Natural killer cell (primary cell): ENCODE results near the gene LHFPL2. TPM values are rescaled to one million over a fixed set of nuclear protein-coding genes. Genes with fewer than 3 reads are reported as not detected.

ENCODE experiments used
- ATAC-seq, 3 donors: fragments of 150-1000 bp in 2 of 3; fragments of 200-7000 bp in 1 of 3; cut with Tn5 transposase; 1 replicate in 1 of 3; 2 replicates in 2 of 3; pipeline ENCODE4 v1.10.0; 2021; ENCODE audit warnings: mild to moderate bottlenecking in 2 of 3, moderate library complexity in 2 of 3
- DNase-seq, 2 donors: peaks; one replicate each; pipeline versions ENCODE4 v3.0.0 to v3.0.0-alpha.2; 2013 to 2021; ENCODE audit warnings: mixed read lengths in 1 of 2
- H3K27ac ChIP-seq: one replicate; pipeline ENCODE4 v1.5.1; 2013; ENCODE audit warnings: mild to moderate bottlenecking, low read length
- H3K27me3 ChIP-seq: one replicate; pipeline ENCODE4 v1.6.1; 2013; ENCODE audit warnings: low read length; ENCODE audit not compliant: control insufficient read depth, insufficient read depth
- H3K36me3 ChIP-seq: one replicate; pipeline ENCODE4 v1.6.1; 2013; ENCODE audit warnings: low read length; ENCODE audit not compliant: control insufficient read depth, insufficient read depth
- H3K4me1 ChIP-seq: one replicate; pipeline ENCODE4 v1.6.1; 2013; ENCODE audit warnings: low read length; ENCODE audit not compliant: control insufficient read depth, insufficient read depth
- H3K4me3 ChIP-seq: one replicate; pipeline ENCODE4 v1.5.1; 2013; ENCODE audit warnings: low read length
- H3K9me3 ChIP-seq: one replicate; pipeline ENCODE4 v1.6.1; 2013; ENCODE audit warnings: low read length; ENCODE audit not compliant: control insufficient read depth, insufficient read depth
- H3K27ac Mint-ChIP-seq, 2 donors: one replicate each; pipeline ENCODE4 v1.8.0; 2022; ENCODE audit warnings: mild to moderate bottlenecking in 2 of 2, mixed read lengths in 2 of 2, moderate library complexity in 1 of 2
- H3K27me3 Mint-ChIP-seq, 2 donors: one replicate each; pipeline ENCODE4 v1.8.0; 2022; ENCODE audit warnings: low read depth in 2 of 2, mixed read lengths in 2 of 2
- H3K36me3 Mint-ChIP-seq: one replicate; pipeline ENCODE4 v1.8.0; 2022; ENCODE audit warnings: mixed read lengths
- H3K4me1 Mint-ChIP-seq, 2 donors: one replicate each; pipeline ENCODE4 v1.8.0; 2022; ENCODE audit warnings: mixed read lengths in 2 of 2
- H3K4me3 Mint-ChIP-seq: one replicate; pipeline ENCODE4 v1.8.0; 2022; ENCODE audit warnings: mild to moderate bottlenecking, moderate library complexity, mixed read lengths
- H3K9me3 Mint-ChIP-seq, 2 donors: one replicate each; pipeline ENCODE4 v1.8.0; 2022; ENCODE audit warnings: mixed read lengths in 2 of 2
- WGBS: methylation state at CpG from one replicate; pipeline ENCODE4 v1.1.7; 2013; ENCODE audit warnings: missing lambda C conversion rate; ENCODE audit not compliant: insufficient coverage; 5-methylcytosine and 5-hydroxymethylcytosine counted together
- intact Hi-C: fragments of 100-400 bp; cut with micrococcal nuclease; formaldehyde crosslinking; loops from one replicate; pipeline ENCODE4 v1.14.2; 2022
- total RNA-seq, 4 donors: library from RNA; stranded (reverse); fragments of 120-200 nt in 1 of 4; gene quantifications; one replicate each; pipeline versions ENCODE4 v1.2.3 to v1.2.4, GENCODE V29; 2013 to 2022
- TF ChIP-seq, protein P1 (sequence below): fragments of 200-600 bp; IDR thresholded peaks from one replicate; pipeline ENCODE4 v1.8.0; 2022; ENCODE audit warnings: antibody characterized with exemption

LHFPL2 gene
- total RNA-seq, 3 donors from 2014 or later (not counting 1 experiment from before 2014, with no cell fraction given): 0.85 to 1.9 (median 1.00) TPM

DNA sequence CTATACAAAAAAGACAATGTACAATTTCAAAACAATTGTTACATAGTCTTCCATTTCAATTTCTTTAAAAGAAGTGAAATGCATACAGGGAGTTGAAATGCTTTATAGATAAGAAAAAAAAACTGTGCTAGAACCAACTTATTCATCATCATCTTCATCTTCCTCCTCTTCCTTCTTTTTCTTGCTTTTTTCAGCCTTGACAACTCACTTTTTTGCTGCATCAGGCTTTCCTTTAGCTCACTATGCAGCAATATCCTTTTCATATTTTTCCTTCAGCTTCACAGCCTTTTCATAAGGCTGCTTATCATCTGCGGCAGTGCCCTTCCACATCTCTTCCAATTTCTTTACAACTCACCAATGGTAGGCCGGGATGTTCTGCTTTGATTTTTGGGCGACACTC lies 4.4 kb downstream of the LHFPL2 start:
- H3K4me1 Mint-ChIP-seq: peaks cover 9 to 17% of the 10 kb centered on the region in 2 donors
- intact Hi-C loops: no loop called here
- 90% methylated on average over 3 of the region's 3 CpGs for WGBS
- no peak overlapping the region for H3K4me3 ChIP-seq
- no peak for ATAC-seq
- no peaks in the 10 kb centered on the region for H3K36me3 Mint-ChIP-seq
- no peaks in the 10 kb centered on the region for H3K36me3 ChIP-seq
- no peak overlapping the region for H3K4me3 Mint-ChIP-seq
- peaks cover 20 to 27% of the 10 kb centered on the region in 2 donors for H3K27me3 Mint-ChIP-seq
- peaks cover 10% of the 10 kb centered on the region for H3K4me1 ChIP-seq
- no peaks in the 10 kb centered on the region for H3K9me3 Mint-ChIP-seq
- no peak for DNase-seq
- H3K27me3 ChIP-seq: peaks cover 11% of the 10 kb centered on the region
- no peaks in the 10 kb centered on the region for H3K9me3 ChIP-seq
- TF ChIP-seq, protein P1, sequence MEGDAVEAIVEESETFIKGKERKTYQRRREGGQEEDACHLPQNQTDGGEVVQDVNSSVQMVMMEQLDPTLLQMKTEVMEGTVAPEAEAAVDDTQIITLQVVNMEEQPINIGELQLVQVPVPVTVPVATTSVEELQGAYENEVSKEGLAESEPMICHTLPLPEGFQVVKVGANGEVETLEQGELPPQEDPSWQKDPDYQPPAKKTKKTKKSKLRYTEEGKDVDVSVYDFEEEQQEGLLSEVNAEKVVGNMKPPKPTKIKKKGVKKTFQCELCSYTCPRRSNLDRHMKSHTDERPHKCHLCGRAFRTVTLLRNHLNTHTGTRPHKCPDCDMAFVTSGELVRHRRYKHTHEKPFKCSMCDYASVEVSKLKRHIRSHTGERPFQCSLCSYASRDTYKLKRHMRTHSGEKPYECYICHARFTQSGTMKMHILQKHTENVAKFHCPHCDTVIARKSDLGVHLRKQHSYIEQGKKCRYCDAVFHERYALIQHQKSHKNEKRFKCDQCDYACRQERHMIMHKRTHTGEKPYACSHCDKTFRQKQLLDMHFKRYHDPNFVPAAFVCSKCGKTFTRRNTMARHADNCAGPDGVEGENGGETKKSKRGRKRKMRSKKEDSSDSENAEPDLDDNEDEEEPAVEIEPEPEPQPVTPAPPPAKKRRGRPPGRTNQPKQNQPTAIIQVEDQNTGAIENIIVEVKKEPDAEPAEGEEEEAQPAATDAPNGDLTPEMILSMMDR: no peak
- H3K27ac Mint-ChIP-seq: no peak overlapping the region
- no peak overlapping the region for H3K27ac ChIP-seq

- Mint-ChIP-seq H3K4me3 (no peak overlapping the region), H3K36me3 (no peaks in the 10 kb centered on the region), H3K9me3 (no peaks in the 10 kb centered on the region), H3K4me1 (peaks cover 9 to 17% of the 10 kb centered on the region in 2 donors), H3K27ac (no peak overlapping the region), H3K27me3 (peaks cover 20 to 30% of the 10 kb centered on the region in 2 donors)
- peaks cover 6% of the 10 kb centered on the region for H3K4me1 ChIP-seq
- ATAC-seq: no peak
- H3K27ac ChIP-seq: no peak overlapping the region
- no peaks in the 10 kb centered on the region for H3K36me3 ChIP-seq
- no peak for DNase-seq
- no peaks in the 10 kb centered on the region for H3K9me3 ChIP-seq
- no peak overlapping the region for H3K4me3 ChIP-seq
- 91% methylated on average over 1 of the region's 1 CpG for WGBS
- intact Hi-C loops: no loop called here
- TF ChIP-seq, protein P1: no peak
- peaks cover 11% of the 10 kb centered on the region for H3K27me3 ChIP-seq
Observed at GRCh38 chr5:78642701-78643100, 5.9 kb downstream of the LHFPL2 start.

DNA sequence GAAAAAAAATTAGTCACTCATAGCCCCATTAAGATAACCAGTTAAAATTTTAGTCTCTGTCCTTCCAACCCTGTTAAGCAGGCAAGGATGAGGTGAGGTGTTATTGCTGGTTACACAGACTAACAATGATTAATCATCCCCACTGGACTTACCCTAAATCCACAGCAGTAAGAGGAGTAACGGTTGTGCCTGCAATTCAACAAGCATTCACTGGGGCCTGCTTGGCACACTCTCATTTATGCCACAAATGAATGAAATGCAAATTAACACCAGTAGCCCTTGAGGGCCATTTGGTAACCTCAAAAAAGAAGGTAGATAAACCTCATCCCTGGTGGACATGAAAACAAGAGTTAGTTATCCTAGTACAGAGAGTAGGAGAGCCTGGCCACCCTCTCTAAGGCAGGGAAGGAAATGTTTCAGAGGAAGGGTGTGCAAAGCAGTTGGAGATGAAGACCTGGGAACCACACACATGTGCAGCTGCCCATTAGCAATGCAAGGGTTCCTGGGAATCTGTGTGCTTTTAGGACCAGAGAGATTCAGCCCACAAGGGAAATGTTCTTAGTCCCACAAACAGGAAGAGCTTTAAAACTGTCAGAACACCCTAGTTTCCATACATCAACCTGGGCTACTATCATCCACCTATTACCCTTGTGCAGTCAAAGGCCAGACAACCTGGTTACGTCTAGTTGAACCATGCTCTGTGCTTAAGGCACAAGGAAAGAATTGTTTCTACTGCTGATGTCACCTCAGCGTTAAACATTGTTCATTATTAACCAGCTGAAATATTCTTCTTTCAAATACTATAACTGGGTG lies 7.7 kb downstream of the LHFPL2 start:
- TF ChIP-seq, protein P1: no peak
- Histone ChIP-seq H3K36me3 (no peaks in the 10 kb centered on the region), H3K27me3 (no peaks in the 10 kb centered on the region), H3K4me3 (no peak overlapping the region), H3K4me1 (no peaks in the 10 kb centered on the region), H3K27ac (no peak overlapping the region), H3K9me3 (no peaks in the 10 kb centered on the region)
- peaks cover 12 to 18% of the 10 kb centered on the region in 2 donors for H3K27me3 Mint-ChIP-seq
- no peak for ATAC-seq
- WGBS: 76% methylated on average over 2 of the region's 3 CpGs
- DNase-seq: no peak
- no peaks in the 10 kb centered on the region for H3K9me3 Mint-ChIP-seq
- H3K36me3 Mint-ChIP-seq: no peaks in the 10 kb centered on the region
- intact Hi-C loops: no loop called here
- no peak overlapping the region for H3K27ac Mint-ChIP-seq
- H3K4me1 Mint-ChIP-seq: peaks cover 0 to 3% of the 10 kb centered on the region in 2 donors
- H3K4me3 Mint-ChIP-seq: no peak overlapping the region
